Calu3 (cell line): ENCODE measurements around the gene RMND5B. TPM values are rescaled to one million over a fixed set of nuclear protein-coding genes. Genes with fewer than 3 reads are reported as not detected.

Experiments
- BruUV-seq: library from RNA; stranded (reverse); fragments of 400-500 nt; replicated peaks from 2 replicates; lab custom pipeline; 2021; lab: Mats Ljungman, UMichigan
- CTCF ChIA-PET: fragments of 300-600 bp; sonication (Branson Sonifier 250); formaldehyde crosslinking; loops from one replicate; lab custom pipeline; 2022; ENCODE audit warnings: antibody characterized with exemption; lab: Charles Lee
- DNase-seq: peaks from one replicate; pipeline ENCODE4 v3.0.0; 2022
- H3K27ac Mint-ChIP-seq: one replicate; pipeline ENCODE4 v1.8.0; 2022; ENCODE audit warnings: mixed read lengths; ENCODE audit not compliant: unreplicated experiment
- H3K27me3 Mint-ChIP-seq: one replicate; pipeline ENCODE4 v1.8.0; 2022; ENCODE audit warnings: mixed read lengths; ENCODE audit not compliant: unreplicated experiment
- H3K36me3 Mint-ChIP-seq: one replicate; pipeline ENCODE4 v1.8.0; 2022; ENCODE audit warnings: mild to moderate bottlenecking, moderate library complexity, mixed read lengths; ENCODE audit not compliant: insufficient read depth, unreplicated experiment
- H3K4me1 Mint-ChIP-seq: one replicate; pipeline ENCODE4 v1.8.0; 2022; ENCODE audit warnings: mild to moderate bottlenecking, low read depth, mixed read lengths; ENCODE audit not compliant: unreplicated experiment
- H3K4me3 Mint-ChIP-seq: one replicate; pipeline ENCODE4 v1.8.0; 2022; ENCODE audit warnings: mild to moderate bottlenecking, low read depth, moderate library complexity, mixed read lengths; ENCODE audit not compliant: unreplicated experiment
- H3K9me3 Mint-ChIP-seq: one replicate; pipeline ENCODE4 v1.8.0; 2022; ENCODE audit warnings: low read depth, mixed read lengths; ENCODE audit not compliant: unreplicated experiment
- intact Hi-C: fragments of 100-400 bp; cut with micrococcal nuclease; formaldehyde crosslinking; loops from one replicate; pipeline ENCODE4 v1.10.0; 2022; ENCODE audit not compliant: unreplicated experiment
- total RNA-seq: library from RNA; stranded (reverse); gene quantifications from 2 replicates; pipeline ENCODE4 v1.2.3, GENCODE V29; 2022
- TF ChIP-seq, protein P1 (sequence below): fragments of 200-600 bp; IDR thresholded peaks from one replicate; pipeline ENCODE4 v1.8.0; 2022; ENCODE audit warnings: antibody characterized with exemption; ENCODE audit not compliant: unreplicated experiment

The RMND5B gene
- total RNA-seq, 1 experiment from 2014 or later: 50.7 TPM

DNA sequence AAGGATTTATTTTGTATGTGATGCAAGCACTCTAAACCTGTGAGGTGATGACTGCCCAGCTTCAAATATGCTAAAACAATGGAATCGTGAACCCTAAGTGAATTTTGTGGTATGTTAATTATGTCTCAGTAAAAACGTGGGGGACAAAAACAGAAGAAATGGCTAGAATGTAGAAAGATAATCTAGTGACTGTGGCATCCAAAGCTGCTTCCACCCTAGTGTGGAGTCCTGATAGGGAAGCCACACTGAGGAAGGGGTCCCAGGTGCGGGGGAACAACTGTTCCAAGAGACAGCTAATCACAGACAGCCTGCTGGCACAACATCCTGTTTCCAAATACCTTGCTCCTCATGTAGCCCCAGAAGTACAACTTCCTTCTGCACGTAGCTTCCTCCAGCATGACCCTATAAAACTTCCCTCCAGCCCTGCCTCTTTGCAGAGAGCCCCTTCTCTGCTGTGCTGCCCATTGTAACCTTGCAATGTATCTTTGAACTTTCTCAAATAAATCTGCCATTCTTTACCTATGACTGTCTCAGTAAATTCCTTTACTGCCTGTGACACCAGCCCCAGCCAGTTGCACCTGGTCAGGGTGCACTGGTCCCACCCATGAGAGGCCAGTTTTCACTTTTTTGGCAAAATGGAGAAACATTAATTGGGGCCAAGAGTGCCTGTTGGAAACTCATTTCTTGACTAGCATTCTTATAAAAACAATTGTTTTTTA is 51.5 kb downstream of the RMND5B start:
- CTCF ChIA-PET: no interaction called here
- Mint-ChIP-seq H3K27ac (no peak overlapping the region), H3K4me1 (no peaks in the 10 kb centered on the region), H3K36me3 (no peaks in the 10 kb centered on the region), H3K4me3 (no peak overlapping the region), H3K9me3 (peaks cover 3% of the 10 kb centered on the region), H3K27me3 (peaks cover 19% of the 10 kb centered on the region)
- intact Hi-C loops: no loop called here
- TF ChIP-seq, protein P1, sequence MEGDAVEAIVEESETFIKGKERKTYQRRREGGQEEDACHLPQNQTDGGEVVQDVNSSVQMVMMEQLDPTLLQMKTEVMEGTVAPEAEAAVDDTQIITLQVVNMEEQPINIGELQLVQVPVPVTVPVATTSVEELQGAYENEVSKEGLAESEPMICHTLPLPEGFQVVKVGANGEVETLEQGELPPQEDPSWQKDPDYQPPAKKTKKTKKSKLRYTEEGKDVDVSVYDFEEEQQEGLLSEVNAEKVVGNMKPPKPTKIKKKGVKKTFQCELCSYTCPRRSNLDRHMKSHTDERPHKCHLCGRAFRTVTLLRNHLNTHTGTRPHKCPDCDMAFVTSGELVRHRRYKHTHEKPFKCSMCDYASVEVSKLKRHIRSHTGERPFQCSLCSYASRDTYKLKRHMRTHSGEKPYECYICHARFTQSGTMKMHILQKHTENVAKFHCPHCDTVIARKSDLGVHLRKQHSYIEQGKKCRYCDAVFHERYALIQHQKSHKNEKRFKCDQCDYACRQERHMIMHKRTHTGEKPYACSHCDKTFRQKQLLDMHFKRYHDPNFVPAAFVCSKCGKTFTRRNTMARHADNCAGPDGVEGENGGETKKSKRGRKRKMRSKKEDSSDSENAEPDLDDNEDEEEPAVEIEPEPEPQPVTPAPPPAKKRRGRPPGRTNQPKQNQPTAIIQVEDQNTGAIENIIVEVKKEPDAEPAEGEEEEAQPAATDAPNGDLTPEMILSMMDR: no peak
- BruUV-seq: no TSS peak
- no peak for DNase-seq

GRCh38 chr5:178186427-178186826 is 55.6 kb downstream of the RMND5B start:
- H3K27ac Mint-ChIP-seq: no peak overlapping the region
- no peak overlapping the region for H3K4me3 Mint-ChIP-seq
- CTCF ChIA-PET: no interaction called here

GRCh38 chr5:178187014-178187413 is 56.2 kb downstream of the RMND5B start, which contains the start of gene GMCL2:
GMCL2 (minus strand) TSS chr5:178187371; CDS start chr5:178187299, 72 bp downstream.
- intact Hi-C loops: no loop called here
- Mint-ChIP-seq H3K4me1 (no peaks in the 10 kb centered on the region), H3K27ac (no peak within 1 kb of the TSS), H3K4me3 (no peak within 1 kb of the TSS), H3K9me3 (no peaks in the 10 kb centered on the region), H3K27me3 (peaks cover 18% of the 10 kb centered on the region), H3K36me3 (no peaks in the 10 kb centered on the region)
- TF ChIP-seq, protein P1: no peak
- DNase-seq: no peak
- CTCF ChIA-PET: no interaction called here
- BruUV-seq: no TSS peak

More at GRCh38 chr5:178186427-178186826, 55.6 kb downstream of the RMND5B start:
- intact Hi-C loops: no loop called here
- TF ChIP-seq, protein P1: no peak
- DNase-seq: no peak
- H3K27me3 Mint-ChIP-seq: peaks cover 18% of the 10 kb centered on the region
- no peaks in the 10 kb centered on the region for H3K4me1 Mint-ChIP-seq
- H3K9me3 Mint-ChIP-seq: no peaks in the 10 kb centered on the region
- H3K36me3 Mint-ChIP-seq: no peaks in the 10 kb centered on the region
- no TSS peak for BruUV-seq

GRCh38 chr5:178189433-178189832 is 58.6 kb downstream of the RMND5B start:
- H3K36me3 Mint-ChIP-seq: no peaks in the 10 kb centered on the region
- H3K4me3 Mint-ChIP-seq: no peak overlapping the region
- H3K27ac Mint-ChIP-seq: no peak overlapping the region
- H3K4me1 Mint-ChIP-seq: no peaks in the 10 kb centered on the region
- no TSS peak for BruUV-seq
- H3K9me3 Mint-ChIP-seq: peaks cover 8% of the 10 kb centered on the region
- peaks cover 40% of the 10 kb centered on the region for H3K27me3 Mint-ChIP-seq
- no peak for DNase-seq
- CTCF ChIA-PET: interaction anchor here (0.5 to 0.8 kb wide), 2 partner anchors 20 to 211 kb away, joined by 3 to 6 read pairs; no protein-coding TSS in a partner anchor
- TF ChIP-seq, protein P1: no peak
- intact Hi-C loops: no loop called here
